Endothelial cell of umbilical vein (primary cell): ENCODE measurements around the gene ECPAS. TPM values are rescaled to one million over a fixed set of nuclear protein-coding genes. Genes with fewer than 3 reads are reported as not detected.

Experiments
- BruUV-seq: library from RNA; stranded (reverse); fragments of 400-500 nt; replicated peaks from 2 replicates; lab custom pipeline; 2021; lab: Mats Ljungman, UMichigan
- CTCF ChIA-PET: fragments of 300-600, 350-600 bp; sonication (Branson Sonifier 250); formaldehyde crosslinking; loops from one replicate; lab custom pipeline; 2021; ENCODE audit warnings: antibody characterized with exemption, inconsistent platforms; lab: Charles Lee
- POLR2A ChIA-PET: fragments of 300-600, 350-600 bp; sonication (Branson Sonifier 250); formaldehyde crosslinking; loops from one replicate; lab custom pipeline; 2021; ENCODE audit warnings: antibody characterized with exemption, inconsistent platforms; lab: Charles Lee
- DNase-seq: peaks from one replicate; pipeline ENCODE4 v3.0.0-alpha.2; 2011; ENCODE audit warnings: low read depth, low spot score
- FAIRE-seq: peaks from 2 replicates; lab custom pipeline; 2011; peaks lifted over from hg19 to GRCh38; lab: Jason Lieb, UNC
- H2AFZ ChIP-seq: 2 replicates; pipeline ENCODE4 v1.6.0; 2012; ENCODE audit warnings: low read depth, low read length, control low read depth, inconsistent platforms
- H3K27ac ChIP-seq: 2 replicates; pipeline ENCODE4 v1.5.1; 2011; ENCODE audit warnings: low read depth, mild to moderate bottlenecking, control low read depth, low read length, moderate library complexity; ENCODE audit not compliant: insufficient read depth
- H3K27me3 ChIP-seq, 2 experiments: 2 replicates each; pipeline versions ENCODE4 v1.6.0 to v1.6.1; 2011; ENCODE audit warnings: low read length in 2 of 2, mixed read lengths in 1 of 2; ENCODE audit not compliant: control insufficient read depth in 2 of 2, insufficient read depth in 2 of 2
- H3K36me3 ChIP-seq, 2 experiments: 2 replicates in 1 of 2; 3 replicates in 1 of 2; pipeline ENCODE4 v1.5.1; 2011; ENCODE audit warnings: low read length in 2 of 2, mild to moderate bottlenecking in 1 of 2, moderate library complexity in 1 of 2; ENCODE audit not compliant: control insufficient read depth in 2 of 2, insufficient read depth in 2 of 2; ENCODE audit errors: extremely low read depth in 1 of 2
- H3K4me1 ChIP-seq: 3 replicates; pipeline ENCODE4 v1.5.1; 2011; ENCODE audit warnings: mild to moderate bottlenecking, low read length; ENCODE audit not compliant: control insufficient read depth, insufficient read depth; ENCODE audit errors: extremely low read depth
- H3K4me2 ChIP-seq: 2 replicates; pipeline ENCODE4 v1.6.1; 2011; ENCODE audit warnings: low read length, control low read depth, mixed read lengths; ENCODE audit not compliant: insufficient read depth
- H3K4me3 ChIP-seq, 3 experiments: fragments of 200-600 bp in 1 of 3; sonication (generic), shearing (Covaris generic) in 1 of 3; replicated peaks in 1 of 3; 2 replicates each; pipeline ENCODE4 v1.5.1; 2011 to 2016; ENCODE audit warnings: control low read depth in 3 of 3, low read length in 3 of 3, mild to moderate bottlenecking in 2 of 3, inconsistent platforms in 1 of 3, low read depth in 1 of 3, moderate library complexity in 1 of 3; ENCODE audit not compliant: insufficient read depth in 1 of 3
- H3K79me2 ChIP-seq: 2 replicates; pipeline ENCODE4 v1.6.0; 2012; ENCODE audit warnings: low read length, inconsistent platforms; ENCODE audit not compliant: control insufficient read depth, insufficient read depth
- H3K9ac ChIP-seq: replicated peaks from 2 replicates; pipeline ENCODE3; 2011; ENCODE audit warnings: low read length, control low read depth; ENCODE audit not compliant: insufficient read depth; ENCODE audit errors: extremely low read depth
- H3K9me1 ChIP-seq: replicated peaks from 3 replicates; pipeline ENCODE4 v1.6.0; 2011; ENCODE audit warnings: mild to moderate bottlenecking, low read length; ENCODE audit not compliant: control insufficient read depth, insufficient read depth; ENCODE audit errors: extremely low read depth
- H3K9me3 ChIP-seq: replicated peaks from 2 replicates; pipeline ENCODE4 v1.5.1; 2012; ENCODE audit warnings: low read length, inconsistent platforms; ENCODE audit not compliant: control insufficient read depth, insufficient read depth
- H4K20me1 ChIP-seq: replicated peaks from 2 replicates; pipeline ENCODE3; 2011; ENCODE audit warnings: mild to moderate bottlenecking, low read length; ENCODE audit not compliant: control insufficient read depth, insufficient read depth; ENCODE audit errors: extremely low read depth
- CTCF ChIP-seq, 2 donors: IDR thresholded peaks; 1 replicate in 1 of 2; 2 replicates in 1 of 2; pipeline ENCODE4 v1.5.1; 2011; ENCODE audit warnings: low read length in 2 of 2, mild to moderate bottlenecking in 2 of 2, moderate library complexity in 2 of 2, control low read depth in 1 of 2, inconsistent platforms in 1 of 2, low read depth in 1 of 2; ENCODE audit not compliant: insufficient read depth in 1 of 2; ENCODE audit errors: extremely low read depth in 1 of 2
- EZH2 ChIP-seq: IDR thresholded peaks from 2 replicates; pipeline ENCODE4 v1.6.1; 2012; ENCODE audit warnings: borderline replicate concordance, low read depth, mild to moderate bottlenecking, moderate library complexity, low read length, inconsistent platforms; ENCODE audit not compliant: severe bottlenecking
- FOS ChIP-seq: IDR thresholded peaks from 2 replicates; pipeline ENCODE4 v1.6.1; 2011; ENCODE audit warnings: mild to moderate bottlenecking, low read length, moderate library complexity, borderline replicate concordance; ENCODE audit not compliant: insufficient read depth
- GATA2 ChIP-seq: IDR thresholded peaks from 2 replicates; pipeline ENCODE4 v1.7.0; 2011; ENCODE audit warnings: low read depth, mild to moderate bottlenecking, moderate library complexity, mixed read lengths, low read length; ENCODE audit not compliant: insufficient read length, insufficient read depth
- JUN ChIP-seq: IDR thresholded peaks from 2 replicates; pipeline ENCODE4 v1.6.1; 2011; ENCODE audit warnings: borderline replicate concordance, low read depth; ENCODE audit not compliant: insufficient read length, insufficient read depth
- MYC ChIP-seq: IDR thresholded peaks from one replicate; pipeline ENCODE4 v1.6.1; 2011; ENCODE audit warnings: mild to moderate bottlenecking, low read depth, low read length
- POLR2A ChIP-seq: IDR thresholded peaks from 2 replicates; pipeline ENCODE4 v1.6.1; 2012; ENCODE audit warnings: low read depth, mild to moderate bottlenecking, control low read depth, low read length
- POLR2AphosphoS5 ChIP-seq: IDR thresholded peaks from 2 replicates; pipeline ENCODE4 v1.6.1; 2012; ENCODE audit warnings: low read depth, mild to moderate bottlenecking, control low read depth, low read length, moderate library complexity; ENCODE audit not compliant: insufficient read depth
- dilution Hi-C: fragments of 300-500 bp; cut with MboI; formaldehyde crosslinking; loops from one replicate; pipeline ENCODE4 v1.15.0; 2019; ENCODE audit warnings: low sequenced_read_pairs; ENCODE audit not compliant: extremely low pct_ligation_motif_present
- intact Hi-C: fragments of 100-400 bp; cut with micrococcal nuclease; formaldehyde crosslinking; loops from one replicate; pipeline ENCODE4 v1.10.0; 2022
- polyA plus RNA-seq, 4 experiments: library from polyadenylated mRNA; depleted of rRNA in 3 of 4; stranded (reverse) in 3 of 4; unstranded in 1 of 4; fragments of >200 nt; gene quantifications; 2 replicates each; pipeline versions ENCODE4 v1.2.1 to v1.2.3, GENCODE V29; 2011 to 2012; ENCODE audit warnings: missing spikeins in 1 of 4
- total RNA-seq: library from RNA; stranded (reverse); gene quantifications from 2 replicates; pipeline ENCODE4 v1.2.3, GENCODE V29; 2021
- TF ChIP-seq, protein P1 (sequence below): IDR thresholded peaks from 2 replicates; pipeline ENCODE4 v1.6.1; 2011; ENCODE audit not compliant: insufficient read depth, insufficient read length

ECPAS gene
- total and polyA plus RNA-seq, 2 donors (not counting 3 experiments of a cell fraction or from before 2014, with no cell fraction given) = 17.9 to 89.3 TPM

GRCh38 chr9:111411266-111411665, 72.9 kb downstream of the ECPAS start:
- dilution Hi-C loops (no loop called here), intact Hi-C loops (no loop called here)
- Histone ChIP-seq H3K79me2 (no peaks in the 10 kb centered on the region), H3K4me1 (peaks cover 11% of the 10 kb centered on the region), H3K36me3 (peaks cover 17 to 20% of the 10 kb centered on the region in 2 experiments), H3K4me2 (no peak overlapping the region), H3K9me1 (no peaks in the 10 kb centered on the region), H3K27ac (no peak overlapping the region), H3K27me3 (no peaks in the 10 kb centered on the region), H2AFZ (no peak overlapping the region), H3K9me3 (no peaks in the 10 kb centered on the region), H3K4me3 (no peak overlapping the region), H3K9ac (no peak overlapping the region), H4K20me1 (no peaks in the 10 kb centered on the region)
- ChIA-PET CTCF (interaction anchor here (1.2 to 1.9 kb wide), 2 partner anchors 10 to 11 kb away, joined by 3 to 4 read pairs; no protein-coding TSS in a partner anchor), POLR2A (no interaction called here)
- TF ChIP-seq MYC = no peak
- no peak for TF ChIP-seq FOS
- TF ChIP-seq CTCF (IDR thresholded peaks at IDR 0.05; ENCODE audit: extremely low read depth in 1 of 2, insufficient read depth in 1 of 2, low read depth in 1 of 2, low read length in 2 of 2) = no peak
- no peak for TF ChIP-seq POLR2A
- TF ChIP-seq EZH2 = no peak
- no peak for TF ChIP-seq GATA2
- TF ChIP-seq, protein P1, sequence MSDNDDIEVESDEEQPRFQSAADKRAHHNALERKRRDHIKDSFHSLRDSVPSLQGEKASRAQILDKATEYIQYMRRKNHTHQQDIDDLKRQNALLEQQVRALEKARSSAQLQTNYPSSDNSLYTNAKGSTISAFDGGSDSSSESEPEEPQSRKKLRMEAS = no peak
- no peak for TF ChIP-seq JUN
- no peak for TF ChIP-seq POLR2AphosphoS5
- DNase-seq (no peak), FAIRE-seq (no peak)
- BruUV-seq = no TSS peak
